T-helper 2 cell treated with Interferon-gamma antibody and Interleukin-4, amounts not matched to agents 100 ng/mL and 5 ng/mL, for 36 hours (primary cell): ENCODE measurements around the gene ASCC1. TPM values are rescaled to one million over a fixed set of nuclear protein-coding genes. Genes with fewer than 3 reads are reported as not detected.

Experiments used
- intact Hi-C: fragments of 100-400 bp; cut with micrococcal nuclease; formaldehyde crosslinking; loops from one replicate; pipeline ENCODE4 v1.15.1; 2023
- total RNA-seq: library from RNA; stranded (reverse); gene quantifications from 2 replicates; pipeline ENCODE4 v1.2.3, GENCODE V29; 2022

ASCC1 gene
- total RNA-seq, 1 donor from 2014 or later: 24.3 TPM

DNA sequence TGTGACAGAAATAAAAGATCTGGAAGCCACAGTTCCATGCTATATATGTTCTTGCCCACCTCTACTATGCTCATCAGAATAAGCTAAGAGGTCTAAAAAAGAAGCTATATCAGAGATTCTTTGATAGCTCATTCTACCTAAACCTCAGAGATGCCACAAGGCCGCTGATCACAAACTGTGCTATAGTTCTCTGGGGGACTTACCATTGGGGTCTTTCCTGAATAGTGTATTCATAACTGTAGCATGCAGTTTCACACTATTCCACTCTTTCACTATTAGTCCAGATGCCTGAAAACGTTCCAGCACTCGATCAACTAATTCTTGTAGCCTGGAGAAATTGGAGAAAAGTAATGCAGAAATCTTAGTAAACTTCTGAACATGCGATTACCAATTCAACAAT lies 83.2 kb downstream of the ASCC1 start:
- intact Hi-C loops: no loop called here

- intact Hi-C loops: loop anchor here (5.0 kb wide), 1 partner anchor 90 kb away; the partner anchor contains the start of genes ANAPC16 and ASCC1
Observed at GRCh38 chr10:72127571-72127970, 88.5 kb downstream of the ASCC1 start.

GRCh38 chr10:72126872-72127232 lies 89.2 kb downstream of the ASCC1 start:
- intact Hi-C loops: loop anchor here (1.0 to 5.0 kb wide), 2 partner anchors 90 to 210 kb away; partner anchors contain the start of genes ANAPC16 and ASCC1

- intact Hi-C loops: loop anchor here (1.0 to 5.0 kb wide), 2 partner anchors 91 to 211 kb away; partner anchors contain the start of genes ANAPC16 and ASCC1
Observed at GRCh38 chr10:72126184-72126871, 89.7 kb downstream of the ASCC1 start.

DNA sequence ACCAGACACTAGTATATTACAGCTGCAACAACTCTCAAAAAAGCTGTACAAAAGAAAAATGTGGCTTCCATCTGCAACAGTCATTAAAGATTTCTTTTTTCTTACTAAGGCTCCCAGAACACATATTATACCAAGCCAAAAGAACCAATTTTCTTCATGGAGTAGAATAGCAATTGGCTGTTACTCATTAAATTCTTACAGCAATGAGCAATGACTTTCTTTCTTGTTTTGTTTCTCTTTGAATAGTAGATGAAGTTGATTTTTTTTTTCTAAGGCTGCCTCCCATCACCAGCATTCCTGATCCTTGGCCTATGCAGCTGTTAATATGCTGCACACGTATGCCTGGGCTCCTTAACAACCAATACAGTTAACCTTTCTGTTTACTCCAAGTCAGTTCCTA lies 91.1 kb downstream of the ASCC1 start:
- intact Hi-C loops: loop anchor here (5.0 kb wide), 1 partner anchor 92 kb away; the partner anchor contains the start of genes ANAPC16 and ASCC1

GRCh38 chr10:72124381-72124780 lies 91.7 kb downstream of the ASCC1 start:
- intact Hi-C loops: no loop called here

DNA sequence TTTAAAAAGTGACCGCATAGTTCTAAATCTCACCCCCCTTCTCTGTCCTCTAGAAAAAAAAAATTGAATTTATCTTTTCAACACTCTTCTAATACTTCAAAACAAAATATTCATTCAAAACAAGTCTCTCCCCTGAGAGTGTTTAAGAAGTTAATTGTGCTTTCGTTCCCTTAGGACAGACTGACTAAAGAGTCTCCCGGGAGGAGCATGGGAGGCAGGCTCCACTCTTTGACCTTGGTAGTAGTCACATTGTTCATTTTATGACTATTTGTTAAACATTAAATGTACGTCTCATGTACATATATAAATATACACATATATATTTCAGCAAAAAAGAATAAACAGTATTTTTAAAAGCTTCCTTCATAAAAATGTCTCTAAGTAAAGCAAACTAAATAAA lies 92.5 kb downstream of the ASCC1 start:
- intact Hi-C loops: no loop called here

DNA sequence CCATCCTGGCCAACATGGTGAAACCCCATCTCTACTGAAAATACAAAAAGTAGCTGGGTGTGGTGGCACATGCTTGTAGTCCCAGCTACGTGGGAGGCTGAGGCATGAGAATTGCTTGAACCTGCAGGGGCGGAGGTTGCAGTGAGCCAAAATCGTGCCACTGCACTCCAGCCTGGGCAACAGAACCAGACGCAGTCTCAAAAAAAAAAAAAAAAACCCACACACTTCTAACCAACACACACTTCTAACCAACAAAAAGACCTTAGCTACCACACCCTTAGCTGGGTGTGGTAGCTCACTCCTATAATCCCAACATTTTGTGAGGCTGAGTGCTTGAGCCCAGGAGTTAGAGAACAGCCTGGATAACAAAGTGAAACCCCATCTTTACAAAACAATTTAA lies 93.9 kb downstream of the ASCC1 start:
- intact Hi-C loops: no loop called here

DNA sequence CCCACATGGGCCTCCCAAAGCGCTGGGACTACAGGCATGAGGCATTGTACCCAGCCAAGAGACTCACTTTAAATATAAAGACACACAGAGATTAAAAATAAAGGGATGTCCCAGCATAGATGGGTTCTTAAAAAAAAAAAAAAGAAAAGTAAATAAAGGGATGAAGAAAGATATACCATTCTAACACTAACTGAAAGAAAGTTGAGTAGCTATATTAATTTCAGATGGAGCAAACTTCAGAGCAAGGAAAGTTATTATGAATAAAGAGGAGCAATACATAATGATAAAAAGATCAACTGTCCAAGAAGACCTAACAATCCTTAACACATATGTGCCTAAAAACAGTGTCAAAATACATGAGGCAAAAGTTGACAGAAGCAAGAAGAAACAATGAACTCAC lies 94.7 kb downstream of the ASCC1 start:
- intact Hi-C loops: no loop called here

- intact Hi-C loops: no loop called here
Observed at GRCh38 chr10:72116372-72116771, 99.7 kb downstream of the ASCC1 start.

DNA sequence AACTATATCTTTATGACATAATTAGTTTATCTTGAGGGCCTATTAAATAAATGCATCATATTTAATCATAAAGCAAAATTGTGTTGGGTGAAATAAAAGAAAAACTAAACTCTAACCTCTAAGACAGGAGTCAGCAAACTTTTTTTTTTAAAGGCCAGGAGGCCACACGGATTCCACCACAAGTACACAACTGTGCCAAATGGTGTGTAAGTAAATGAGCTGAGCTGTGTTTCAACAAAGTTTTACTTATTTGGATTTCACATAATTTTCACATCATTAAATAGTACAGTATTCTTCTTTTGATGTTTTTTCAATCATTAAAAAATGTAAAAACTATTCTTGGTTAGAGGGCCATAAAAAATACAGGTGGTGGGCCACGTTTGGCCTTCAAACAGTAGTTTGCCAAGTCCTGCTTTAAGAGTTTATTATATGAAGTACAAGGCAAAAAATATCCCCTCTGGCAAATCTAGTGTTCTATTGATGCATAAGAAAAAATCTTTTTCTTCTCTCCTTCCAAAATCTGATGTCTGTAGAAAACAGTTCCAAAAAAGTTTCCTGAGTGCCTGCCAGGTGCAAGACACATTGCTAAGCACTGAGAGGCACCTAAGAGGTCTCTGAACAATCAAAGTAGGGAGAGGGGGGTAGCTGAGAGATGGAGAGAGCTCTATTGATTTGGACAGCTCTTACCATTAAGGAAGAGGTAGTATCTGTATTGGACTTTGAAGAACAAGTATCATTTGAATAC lies 101.2 kb downstream of the ASCC1 start:
- intact Hi-C loops: no loop called here

DNA sequence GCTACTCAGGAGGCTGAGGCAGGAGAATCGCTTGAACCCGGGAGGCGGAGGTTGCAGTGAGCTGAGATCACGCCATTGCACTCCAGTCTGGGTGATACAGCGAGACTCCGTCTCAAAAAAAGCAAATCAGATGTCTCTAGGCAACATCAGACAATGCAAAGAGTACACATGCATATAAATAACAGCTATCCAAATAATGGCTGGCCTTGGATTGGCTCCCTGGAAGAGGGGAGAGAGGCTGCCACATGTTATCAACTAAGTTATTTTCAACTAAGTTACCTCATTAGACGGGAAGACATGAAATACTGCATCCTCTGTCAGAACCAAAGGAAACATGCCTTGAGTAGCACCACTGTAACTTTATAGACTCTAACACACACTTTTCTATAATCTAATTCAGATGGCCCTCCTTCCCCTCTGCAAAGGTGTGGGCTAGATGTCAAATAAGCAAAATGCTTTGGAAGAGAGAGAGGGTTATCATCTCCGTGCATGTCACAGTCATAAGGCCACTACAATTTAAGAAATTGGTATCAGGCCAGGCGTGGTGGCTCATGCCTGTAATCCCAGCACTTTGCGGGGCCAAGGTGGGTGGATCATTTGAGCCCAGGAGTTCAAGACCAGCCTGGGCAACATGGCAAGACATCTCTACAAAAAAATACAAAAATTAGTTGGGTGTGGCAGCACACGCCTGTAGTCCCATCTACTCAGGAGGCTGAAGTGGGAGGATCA lies 105.2 kb downstream of the ASCC1 start:
- intact Hi-C loops: no loop called here

- intact Hi-C loops: loop anchor here (5.0 kb wide), 1 partner anchor 153 kb away; no protein-coding TSS in a partner anchor
Observed at GRCh38 chr10:72109636-72110157, 106.4 kb downstream of the ASCC1 start.

- intact Hi-C loops: loop anchor here (5.0 kb wide), 1 partner anchor 153 kb away; no protein-coding TSS in a partner anchor
Observed at GRCh38 chr10:72108830-72109635, 107.0 kb downstream of the ASCC1 start.

GRCh38 chr10:72108004-72108370 lies 108.1 kb downstream of the ASCC1 start:
- intact Hi-C loops: loop anchor here (5.0 kb wide), 1 partner anchor 154 kb away; no protein-coding TSS in a partner anchor

- intact Hi-C loops: loop anchor here (2.0 to 5.0 kb wide), 2 partner anchors 19 to 155 kb away; partner anchors contain the start of gene SPOCK2
Observed at GRCh38 chr10:72107325-72108003, 108.6 kb downstream of the ASCC1 start.

DNA sequence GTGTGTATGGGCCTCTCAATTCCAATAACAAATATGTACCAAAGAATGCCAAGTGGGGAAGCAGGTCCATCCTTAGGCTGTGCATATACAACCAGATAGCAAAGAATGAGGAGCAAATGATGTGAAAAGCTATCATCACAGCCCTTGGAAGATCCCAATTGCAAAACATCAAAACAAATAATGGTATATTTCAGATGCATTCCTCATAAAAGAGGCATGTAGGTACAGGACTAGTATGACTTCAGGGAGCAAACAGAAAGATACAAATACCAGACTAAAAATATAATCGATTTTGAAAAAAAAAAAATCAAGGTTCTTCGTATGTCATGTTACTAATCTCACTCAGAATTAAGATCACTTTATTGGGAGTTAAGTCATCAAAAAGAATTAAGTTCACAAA lies 109.2 kb downstream of the ASCC1 start:
- intact Hi-C loops: loop anchor here (2.0 to 5.0 kb wide), 2 partner anchors 18 to 155 kb away; partner anchors contain the start of gene SPOCK2

- intact Hi-C loops: loop anchor here (2.0 to 5.0 kb wide), 2 partner anchors 18 to 156 kb away; partner anchors contain the start of gene SPOCK2
Observed at GRCh38 chr10:72106154-72106849, 109.8 kb downstream of the ASCC1 start.

GRCh38 chr10:72105710-72106109 lies 110.4 kb downstream of the ASCC1 start:
- intact Hi-C loops: loop anchor here (2.0 to 5.0 kb wide), 2 partner anchors 17 to 157 kb away; partner anchors contain the start of gene SPOCK2
